SHP77 treated with DMSO at 0.1 percent for 48 hours (cell line): ENCODE data around the gene FAM151B.
"Not testable (repeated sequence)": the region's sequence is repeated elsewhere in the genome, so short reads cannot be mapped to it uniquely, and the experiment has no call there.

Source experiments
- DNase-seq: peaks from one replicate; lab custom pipeline; 2025; lab: John Stamatoyannopoulos, UW

The FAM151B gene

GRCh38 chr5:80504833-80505232 lies 16.9 kb downstream of the FAM151B start:
- DNase-seq: no peak

GRCh38 chr5:80507663-80508062 lies 19.8 kb downstream of the FAM151B start:
- DNase-seq: no peak

- DNase-seq: no peak
Measured at GRCh38 chr5:80508844-80509243, 20.9 kb downstream of the FAM151B start.

GRCh38 chr5:80509362-80509761 lies 21.5 kb downstream of the FAM151B start:
- DNase-seq: no peak

GRCh38 chr5:80516826-80517225 lies 28.9 kb downstream of the FAM151B start:
- peak; percentile 4 for DNase-seq

- DNase-seq: no peak
Measured at GRCh38 chr5:80540691-80541090, 52.8 kb downstream of the FAM151B start.

GRCh38 chr5:80541392-80541791 lies 53.5 kb downstream of the FAM151B start:
- DNase-seq: no peak

- DNase-seq: no peak
Measured at GRCh38 chr5:80554646-80555045, 66.7 kb downstream of the FAM151B start.

- no peak for DNase-seq
Measured at GRCh38 chr5:80555099-80555498, 67.2 kb downstream of the FAM151B start.

- no peak for DNase-seq
Measured at GRCh38 chr5:80559244-80559643, 71.3 kb downstream of the FAM151B start.

- no peak for DNase-seq
Measured at GRCh38 chr5:80565330-80565729, 77.4 kb downstream of the FAM151B start.

GRCh38 chr5:80566711-80567259 lies 78.9 kb downstream of the FAM151B start:
- no peak for DNase-seq

GRCh38 chr5:80568251-80568650 lies 80.4 kb downstream of the FAM151B start:
- DNase-seq: no peak

GRCh38 chr5:80569086-80569960 lies 81.4 kb downstream of the FAM151B start:
- DNase-seq: no peak

- DNase-seq: no peak
Measured at GRCh38 chr5:80569961-80570786, 82.3 kb downstream of the FAM151B start, which contains the start of gene ANKRD34B. Gene ANKRD34B, minus strand, starts transcription at chr5:80570280. Its CDS starts 10,261 bp downstream, at chr5:80560019.

GRCh38 chr5:80573062-80573461 lies 85.2 kb downstream of the FAM151B start:
- no peak for DNase-seq

GRCh38 chr5:80576383-80576782 lies 88.5 kb downstream of the FAM151B start:
- DNase-seq: no peak

GRCh38 chr5:80577707-80578106 lies 89.8 kb downstream of the FAM151B start:
- DNase-seq: no peak

- DNase-seq: no peak
Measured at GRCh38 chr5:80579050-80579449, 91.2 kb downstream of the FAM151B start.

- not testable (repeated sequence) for DNase-seq
Measured at GRCh38 chr5:80580291-80580690, 92.4 kb downstream of the FAM151B start.

- DNase-seq: no peak
Measured at GRCh38 chr5:80584770-80585169, 96.9 kb downstream of the FAM151B start.

GRCh38 chr5:80588858-80589540 lies 101.1 kb downstream of the FAM151B start:
- DNase-seq: no peak
